Calu3 (cell line): ENCODE results near the gene TEKT5. TPM values are rescaled to one million over a fixed set of nuclear protein-coding genes. Genes with fewer than 3 reads are reported as not detected.

Experiments used
- BruUV-seq: library from RNA; stranded (reverse); fragments of 400-500 nt; replicated peaks from 2 replicates; lab custom pipeline; 2021; lab: Mats Ljungman, UMichigan
- CTCF ChIA-PET: fragments of 300-600 bp; sonication (Branson Sonifier 250); formaldehyde crosslinking; loops from one replicate; lab custom pipeline; 2022; ENCODE audit warnings: antibody characterized with exemption; lab: Charles Lee
- DNase-seq: peaks from one replicate; pipeline ENCODE4 v3.0.0; 2022
- H3K27ac Mint-ChIP-seq: one replicate; pipeline ENCODE4 v1.8.0; 2022; ENCODE audit warnings: mixed read lengths; ENCODE audit not compliant: unreplicated experiment
- H3K27me3 Mint-ChIP-seq: one replicate; pipeline ENCODE4 v1.8.0; 2022; ENCODE audit warnings: mixed read lengths; ENCODE audit not compliant: unreplicated experiment
- H3K36me3 Mint-ChIP-seq: one replicate; pipeline ENCODE4 v1.8.0; 2022; ENCODE audit warnings: mild to moderate bottlenecking, moderate library complexity, mixed read lengths; ENCODE audit not compliant: insufficient read depth, unreplicated experiment
- H3K4me1 Mint-ChIP-seq: one replicate; pipeline ENCODE4 v1.8.0; 2022; ENCODE audit warnings: mild to moderate bottlenecking, low read depth, mixed read lengths; ENCODE audit not compliant: unreplicated experiment
- H3K4me3 Mint-ChIP-seq: one replicate; pipeline ENCODE4 v1.8.0; 2022; ENCODE audit warnings: mild to moderate bottlenecking, low read depth, moderate library complexity, mixed read lengths; ENCODE audit not compliant: unreplicated experiment
- H3K9me3 Mint-ChIP-seq: one replicate; pipeline ENCODE4 v1.8.0; 2022; ENCODE audit warnings: low read depth, mixed read lengths; ENCODE audit not compliant: unreplicated experiment
- intact Hi-C: fragments of 100-400 bp; cut with micrococcal nuclease; formaldehyde crosslinking; loops from one replicate; pipeline ENCODE4 v1.10.0; 2022; ENCODE audit not compliant: unreplicated experiment
- total RNA-seq: library from RNA; stranded (reverse); gene quantifications from 2 replicates; pipeline ENCODE4 v1.2.3, GENCODE V29; 2022
- TF ChIP-seq, protein P1 (sequence below): fragments of 200-600 bp; IDR thresholded peaks from one replicate; pipeline ENCODE4 v1.8.0; 2022; ENCODE audit warnings: antibody characterized with exemption; ENCODE audit not compliant: unreplicated experiment

TEKT5 gene
- total RNA-seq, 1 experiment from 2014 or later: not detected

DNA sequence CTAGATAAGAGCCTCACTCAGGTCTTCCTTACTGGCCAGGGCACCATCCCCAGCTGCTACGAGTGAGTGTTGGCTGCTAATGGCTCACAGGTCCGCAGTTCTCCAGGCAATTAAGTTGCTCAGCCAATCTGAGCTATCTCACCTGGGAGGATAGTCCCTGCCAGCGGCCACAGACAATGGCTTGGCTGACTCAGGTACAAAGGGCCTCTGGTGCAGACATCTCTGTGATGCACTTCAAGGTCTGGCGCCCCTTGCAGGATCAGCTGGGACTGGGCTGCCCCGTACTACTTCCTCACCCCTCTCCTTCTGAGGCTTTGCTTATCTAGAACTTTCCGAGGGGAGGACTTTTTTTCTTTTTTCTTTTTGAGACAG is 65.2 kb downstream of the TEKT5 start:
- Mint-ChIP-seq H3K27me3 (peaks cover 38% of the 10 kb centered on the region), H3K4me1 (peaks cover 5% of the 10 kb centered on the region), H3K27ac (no peak overlapping the region), H3K9me3 (no peaks in the 10 kb centered on the region), H3K4me3 (no peak overlapping the region), H3K36me3 (no peaks in the 10 kb centered on the region)
- CTCF ChIA-PET: interaction anchor here (0.7 kb wide), 2 partner anchors 8 to 107 kb away, joined by 3 read pairs; no protein-coding TSS in a partner anchor
- BruUV-seq: no TSS peak
- TF ChIP-seq, protein P1, sequence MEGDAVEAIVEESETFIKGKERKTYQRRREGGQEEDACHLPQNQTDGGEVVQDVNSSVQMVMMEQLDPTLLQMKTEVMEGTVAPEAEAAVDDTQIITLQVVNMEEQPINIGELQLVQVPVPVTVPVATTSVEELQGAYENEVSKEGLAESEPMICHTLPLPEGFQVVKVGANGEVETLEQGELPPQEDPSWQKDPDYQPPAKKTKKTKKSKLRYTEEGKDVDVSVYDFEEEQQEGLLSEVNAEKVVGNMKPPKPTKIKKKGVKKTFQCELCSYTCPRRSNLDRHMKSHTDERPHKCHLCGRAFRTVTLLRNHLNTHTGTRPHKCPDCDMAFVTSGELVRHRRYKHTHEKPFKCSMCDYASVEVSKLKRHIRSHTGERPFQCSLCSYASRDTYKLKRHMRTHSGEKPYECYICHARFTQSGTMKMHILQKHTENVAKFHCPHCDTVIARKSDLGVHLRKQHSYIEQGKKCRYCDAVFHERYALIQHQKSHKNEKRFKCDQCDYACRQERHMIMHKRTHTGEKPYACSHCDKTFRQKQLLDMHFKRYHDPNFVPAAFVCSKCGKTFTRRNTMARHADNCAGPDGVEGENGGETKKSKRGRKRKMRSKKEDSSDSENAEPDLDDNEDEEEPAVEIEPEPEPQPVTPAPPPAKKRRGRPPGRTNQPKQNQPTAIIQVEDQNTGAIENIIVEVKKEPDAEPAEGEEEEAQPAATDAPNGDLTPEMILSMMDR: no peak
- intact Hi-C loops: no loop called here
- no peak for DNase-seq

DNA sequence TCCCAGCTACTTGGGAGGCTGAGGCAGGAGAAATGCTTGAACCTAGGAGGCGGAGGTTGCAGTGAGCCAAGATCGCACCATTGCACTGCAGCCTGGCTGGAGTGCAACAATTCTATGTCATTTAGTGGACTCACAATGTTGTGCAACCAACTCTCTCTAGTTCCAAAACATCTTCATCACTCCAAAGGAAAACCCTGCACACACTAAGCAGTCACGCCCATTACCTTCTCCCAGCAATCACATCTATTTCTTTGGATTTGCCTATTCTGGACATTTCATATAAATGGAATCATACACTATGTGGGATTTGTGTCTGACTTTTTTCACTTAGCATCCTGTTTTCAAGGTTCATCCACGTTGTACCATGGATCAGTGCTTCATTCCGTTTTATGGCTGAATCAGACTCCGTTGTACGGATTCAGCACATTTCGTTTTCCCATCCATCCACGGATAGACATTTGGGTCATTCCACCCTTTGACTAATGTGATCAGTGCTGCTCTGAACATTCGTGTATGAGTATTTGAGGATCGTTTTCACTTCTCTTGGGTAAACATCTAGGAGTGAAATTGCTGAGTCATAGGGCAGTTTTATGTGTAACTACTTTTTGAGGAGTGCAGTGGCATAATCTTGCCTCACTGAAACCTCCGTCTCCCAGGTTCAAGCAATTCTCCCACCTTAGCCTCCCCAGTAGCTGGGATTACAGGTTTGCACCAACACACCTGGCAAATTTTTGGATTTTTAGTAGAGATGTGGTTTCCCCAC is 69.0 kb downstream of the TEKT5 start:
- Mint-ChIP-seq H3K27me3 (no peaks in the 10 kb centered on the region), H3K4me1 (peaks cover 8% of the 10 kb centered on the region), H3K27ac (no peak overlapping the region), H3K36me3 (no peaks in the 10 kb centered on the region), H3K9me3 (no peaks in the 10 kb centered on the region), H3K4me3 (no peak overlapping the region)
- no peak for DNase-seq
- CTCF ChIA-PET: interaction anchor here (0.6 kb wide), 1 partner anchor 42 kb away, joined by 3 read pairs; no protein-coding TSS in a partner anchor
- intact Hi-C loops: no loop called here
- BruUV-seq: no TSS peak
- TF ChIP-seq, protein P1: no peak

DNA sequence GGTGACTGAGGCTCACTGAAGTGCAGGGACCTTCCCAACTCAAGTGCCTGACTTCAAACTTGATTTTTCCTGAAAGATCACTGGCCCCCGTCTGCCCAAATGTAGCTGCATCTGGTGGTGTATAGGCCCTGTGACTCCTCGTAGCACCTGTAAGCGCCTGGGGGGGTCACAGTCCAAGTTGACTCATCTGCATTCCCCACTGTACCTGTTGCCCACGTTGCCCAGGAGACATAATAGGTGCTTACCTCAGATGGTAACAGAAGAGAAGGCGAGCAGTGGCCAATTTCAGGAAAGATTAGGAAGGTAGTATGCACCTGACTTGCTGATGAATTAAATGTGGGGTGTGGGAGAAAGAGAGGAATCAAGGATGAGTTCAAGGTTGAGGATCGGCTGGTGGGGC is 70.2 kb downstream of the TEKT5 start:
- Mint-ChIP-seq H3K4me3 (no peak overlapping the region), H3K9me3 (no peaks in the 10 kb centered on the region), H3K27me3 (no peaks in the 10 kb centered on the region), H3K4me1 (peaks cover 16% of the 10 kb centered on the region), H3K27ac (no peak overlapping the region), H3K36me3 (no peaks in the 10 kb centered on the region)
- no TSS peak for BruUV-seq
- CTCF ChIA-PET: interaction anchor here (0.7 to 1.1 kb wide), 2 partner anchors 22 to 196 kb away, joined by 3 to 4 read pairs; no protein-coding TSS in a partner anchor
- TF ChIP-seq, protein P1: no peak
- peak; percentile 27 for DNase-seq
- intact Hi-C loops: no loop called here

DNA sequence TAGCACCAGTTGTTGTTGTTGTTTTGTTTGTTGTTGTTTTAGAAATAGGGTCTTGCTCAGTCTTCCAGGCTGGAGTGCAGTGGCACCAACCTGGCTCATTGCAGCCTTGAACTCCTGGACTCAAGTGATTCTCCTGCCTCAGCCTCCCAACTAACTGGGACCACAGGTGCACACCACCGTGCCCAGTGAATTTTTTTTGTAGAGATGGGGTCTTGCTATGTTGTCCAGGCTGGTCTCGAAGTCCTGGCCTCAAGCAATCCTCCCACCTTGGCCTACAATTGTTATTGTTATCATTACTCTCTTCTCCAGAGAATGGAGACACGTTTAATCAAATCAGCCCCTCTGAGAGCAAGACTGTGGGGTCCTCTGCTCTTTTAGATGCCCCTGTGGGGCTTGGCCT is 71.7 kb downstream of the TEKT5 start:
- no peak overlapping the region for H3K4me3 Mint-ChIP-seq
- TF ChIP-seq, protein P1: no peak
- BruUV-seq: no TSS peak
- no peaks in the 10 kb centered on the region for H3K9me3 Mint-ChIP-seq
- no peaks in the 10 kb centered on the region for H3K36me3 Mint-ChIP-seq
- H3K27me3 Mint-ChIP-seq: no peaks in the 10 kb centered on the region
- intact Hi-C loops: no loop called here
- no peak for DNase-seq
- CTCF ChIA-PET: no interaction called here
- H3K4me1 Mint-ChIP-seq: peaks cover 26% of the 10 kb centered on the region
- H3K27ac Mint-ChIP-seq: no peak overlapping the region
